ENCODE data around the gene VPS37C.

VPS37C gene

GRCh38 chr11:61098778-61099177, 62.4 kb downstream of the VPS37C start:
- no peak for TF ChIP-seq YY1 (IDR thresholded peaks at IDR 0.05; ENCODE audit: low read depth)
- TF ChIP-seq TCF12 (IDR thresholded peaks at IDR 0.05; ENCODE audit: low read depth) = no peak
- no peak for TF ChIP-seq EGR1 (IDR thresholded peaks at IDR 0.05)
- no peak for TF ChIP-seq TAF1 (IDR thresholded peaks at IDR 0.05; ENCODE audit: low read depth)
- TF ChIP-seq CEBPB (IDR thresholded peaks at IDR 0.05) = no peak
- no peak for TF ChIP-seq CREB1 (IDR thresholded peaks at IDR 0.05; ENCODE audit: low read depth)
- TF ChIP-seq EP300 (IDR thresholded peaks at IDR 0.05; ENCODE audit: borderline replicate concordance) = no peak
- TF ChIP-seq TEAD4 (IDR thresholded peaks at IDR 0.05) = no peak
- TF ChIP-seq NFIC (IDR thresholded peaks at IDR 0.05) = no peak
- no peak for TF ChIP-seq FOXM1 (IDR thresholded peaks at IDR 0.05; ENCODE audit: borderline replicate concordance, low read depth)
- TF ChIP-seq USF1 (IDR thresholded peaks at IDR 0.05) = no peak
- TF ChIP-seq ZBTB7A (IDR thresholded peaks at IDR 0.05; ENCODE audit: low read depth) = no peak
- TF ChIP-seq RAD21 (IDR thresholded peaks at IDR 0.05; ENCODE audit: low read depth) = no peak
- TF ChIP-seq MAX (IDR thresholded peaks at IDR 0.05) = no peak

GRCh38 chr11:61095021-61095420, 66.2 kb downstream of the VPS37C start:
- TF ChIP-seq TCF12 (IDR thresholded peaks at IDR 0.05; ENCODE audit: low read depth) (no peak), CEBPB (IDR thresholded peaks at IDR 0.05) (no peak), YY1 (IDR thresholded peaks at IDR 0.05; ENCODE audit: low read depth) (no peak), TEAD4 (IDR thresholded peaks at IDR 0.05) (no peak), USF1 (IDR thresholded peaks at IDR 0.05) (no peak), FOXM1 (IDR thresholded peaks at IDR 0.05; ENCODE audit: borderline replicate concordance, low read depth) (no peak), CREB1 (IDR thresholded peaks at IDR 0.05; ENCODE audit: low read depth) (no peak), EGR1 (IDR thresholded peaks at IDR 0.05) (no peak), ZBTB7A (IDR thresholded peaks at IDR 0.05; ENCODE audit: low read depth) (no peak), RAD21 (IDR thresholded peaks at IDR 0.05; ENCODE audit: low read depth) (no peak), REST (IDR thresholded peaks at IDR 0.05; ENCODE audit: low read depth) (no peak), EP300 (IDR thresholded peaks at IDR 0.05; ENCODE audit: borderline replicate concordance) (no peak), MAX (IDR thresholded peaks at IDR 0.05) (no peak), NFIC (IDR thresholded peaks at IDR 0.05) (no peak), TAF1 (IDR thresholded peaks at IDR 0.05; ENCODE audit: low read depth) (no peak)

GRCh38 chr11:61092908-61093763, 68.1 kb downstream of the VPS37C start:
- no peak for TF ChIP-seq FOXM1 (IDR thresholded peaks at IDR 0.05; ENCODE audit: borderline replicate concordance, low read depth)
- no peak for TF ChIP-seq RAD21 (IDR thresholded peaks at IDR 0.05; ENCODE audit: low read depth)
- no peak for TF ChIP-seq REST (IDR thresholded peaks at IDR 0.05; ENCODE audit: low read depth)
- TF ChIP-seq MAX (IDR thresholded peaks at IDR 0.05) = no peak
- no peak for TF ChIP-seq CREB1 (IDR thresholded peaks at IDR 0.05; ENCODE audit: low read depth)
- no peak for TF ChIP-seq YY1 (IDR thresholded peaks at IDR 0.05; ENCODE audit: low read depth)

GRCh38 chr11:61092280-61092766, 68.9 kb downstream of the VPS37C start:
- TF ChIP-seq CREB1 (IDR thresholded peaks at IDR 0.05; ENCODE audit: low read depth) (no peak), CEBPB (IDR thresholded peaks at IDR 0.05) (no peak), TAF1 (IDR thresholded peaks at IDR 0.05; ENCODE audit: low read depth) (no peak), REST (IDR thresholded peaks at IDR 0.05; ENCODE audit: low read depth) (no peak), TCF12 (IDR thresholded peaks at IDR 0.05; ENCODE audit: low read depth) (no peak)
